ENCODE measurements around the gene TMEM255B.

- TF ChIP-seq ZSCAN29 (IDR thresholded peaks at IDR 0.05) = no peak
- no peak for TF ChIP-seq ZNF639 (CRISPR knock-in tag; conservative IDR thresholded peaks at IDR 0.05 in 1 of 2, IDR thresholded peaks at IDR 0.05 in 1 of 2)
- no peak for TF ChIP-seq ZHX1 (conservative IDR thresholded peaks at IDR 0.05; ENCODE audit: low read length)
These were observed 15.4 kb upstream of the TMEM255B start for GRCh38 chr13:113743366-113744195.
